ENCODE results near the gene NACC2.

NACC2 gene

DNA sequence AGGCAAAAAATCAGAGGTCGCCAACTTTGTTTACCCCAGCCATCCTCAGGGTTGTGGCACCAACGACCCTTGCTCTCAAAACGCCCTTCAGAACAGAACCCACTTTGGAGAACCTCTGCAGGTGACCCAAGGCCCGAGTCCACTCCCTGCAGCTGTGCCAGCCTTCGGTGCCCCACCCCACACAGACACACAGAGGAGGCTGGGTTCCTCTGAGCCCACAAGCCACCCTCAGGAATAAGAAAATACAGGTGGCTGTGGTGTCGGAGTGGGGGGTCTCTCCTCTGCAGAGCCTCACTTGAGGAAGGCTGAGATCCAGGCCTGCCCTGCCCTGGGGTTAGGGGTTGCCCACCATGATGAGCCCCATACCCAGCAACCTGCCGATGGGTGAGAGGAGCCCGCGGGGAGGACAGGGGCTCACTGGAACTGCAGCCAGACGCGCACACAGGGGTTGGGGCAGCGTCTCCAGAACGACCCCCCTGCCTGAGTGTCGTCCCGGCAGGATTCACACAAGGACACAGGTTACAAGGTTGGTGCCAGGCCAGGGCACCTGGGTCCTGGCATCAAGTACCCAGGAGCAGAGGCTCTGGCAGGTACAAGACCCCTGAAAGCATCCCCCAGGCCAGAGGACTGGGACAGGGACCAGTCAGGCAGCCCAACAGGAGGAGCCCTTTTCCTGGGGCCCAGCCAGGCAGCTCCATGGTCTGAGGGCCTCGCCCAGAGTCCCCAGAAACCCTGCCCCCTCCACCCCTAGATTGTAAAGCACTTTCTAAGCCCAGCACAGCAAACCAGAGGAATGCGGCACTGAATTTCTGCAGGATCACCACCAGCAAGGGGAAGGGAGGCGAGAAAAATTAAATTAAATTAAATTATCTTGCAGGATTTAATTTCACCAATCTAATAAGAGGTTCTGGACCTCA lies 40.0 kb downstream of the NACC2 start:
- DNase-seq = no peak

- DNase-seq = no peak
These were observed 40.9 kb downstream of the NACC2 start for GRCh38 chr9:136054146-136054545.

- no peak for DNase-seq
These were observed 41.3 kb downstream of the NACC2 start for GRCh38 chr9:136053757-136054142.

GRCh38 chr9:136052991-136053756 lies 41.9 kb downstream of the NACC2 start:
- DNase-seq = no peak

DNA sequence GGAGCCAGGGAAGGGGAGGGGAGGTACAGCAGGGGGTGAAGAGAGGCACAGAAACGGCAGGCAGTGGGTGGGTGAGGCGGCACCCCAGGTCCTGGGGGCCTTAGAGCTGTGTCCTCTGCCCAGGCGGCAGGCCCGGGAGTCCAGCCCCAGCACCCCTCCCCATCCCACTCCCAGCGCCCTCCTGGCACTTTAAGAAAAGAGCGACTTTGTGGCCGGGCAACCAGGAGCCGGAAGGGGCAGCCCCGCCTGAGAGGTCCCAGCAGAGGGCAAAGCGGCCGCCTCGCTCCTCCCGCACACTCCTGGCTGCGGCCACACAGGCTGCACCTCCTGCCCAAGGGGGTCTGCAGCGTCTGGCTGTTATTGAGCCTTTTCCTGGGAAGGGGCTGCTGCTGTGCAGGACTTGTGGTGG lies 42.6 kb downstream of the NACC2 start:
- no peak for DNase-seq

DNA sequence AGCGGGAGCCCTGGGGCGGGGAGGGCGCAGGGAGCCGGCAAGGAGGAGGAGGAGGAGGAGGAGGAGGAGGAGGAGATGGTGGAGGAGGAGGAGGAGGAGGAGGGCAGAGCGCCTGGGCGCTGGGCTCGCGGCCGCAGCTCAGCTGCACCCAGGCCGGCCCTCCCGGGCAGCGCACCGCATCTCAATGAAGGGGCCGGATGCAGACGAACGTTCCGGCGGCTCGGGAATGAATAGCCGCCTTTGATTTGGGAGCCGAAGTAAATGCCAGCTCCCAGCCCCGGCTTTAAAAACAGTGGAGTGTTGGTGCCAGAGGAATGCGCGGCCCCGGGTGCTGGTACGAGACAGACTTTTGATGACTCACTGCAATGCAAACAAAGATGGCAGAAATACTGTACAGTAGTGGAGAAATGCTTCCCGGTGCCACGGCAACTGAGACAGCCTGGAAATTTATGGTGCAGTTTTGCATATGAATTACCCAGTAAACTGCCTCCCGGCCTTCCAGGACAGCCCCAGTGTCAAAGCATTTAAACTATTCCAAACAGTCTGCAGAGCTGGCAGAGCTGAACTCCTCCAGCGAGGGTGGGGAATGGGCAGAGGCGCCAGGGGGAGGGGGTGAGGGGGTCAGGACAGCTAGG lies 43.1 kb downstream of the NACC2 start:
- DNase-seq = peak; percentile 20

DNA sequence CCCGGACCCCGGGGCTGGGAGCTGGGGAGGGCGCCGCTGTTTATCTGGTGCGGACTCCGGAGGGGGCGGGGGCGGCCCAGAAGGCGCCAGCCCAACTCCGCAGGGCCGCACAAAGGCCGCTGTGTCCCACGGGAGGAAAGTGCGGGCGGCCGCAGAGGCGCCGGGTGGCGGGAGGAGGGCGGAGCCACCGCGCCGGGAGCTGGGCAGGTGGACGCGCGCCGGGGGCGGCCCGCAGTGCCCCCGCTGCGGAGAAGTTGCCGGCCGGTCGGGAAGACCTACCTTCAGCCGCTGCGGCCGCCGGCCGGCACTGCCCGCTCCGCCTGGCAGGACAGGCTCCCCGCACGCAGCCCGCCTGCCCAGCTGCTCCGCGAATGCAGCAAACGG lies 43.6 kb downstream of the NACC2 start:
- DNase-seq = no peak

DNA sequence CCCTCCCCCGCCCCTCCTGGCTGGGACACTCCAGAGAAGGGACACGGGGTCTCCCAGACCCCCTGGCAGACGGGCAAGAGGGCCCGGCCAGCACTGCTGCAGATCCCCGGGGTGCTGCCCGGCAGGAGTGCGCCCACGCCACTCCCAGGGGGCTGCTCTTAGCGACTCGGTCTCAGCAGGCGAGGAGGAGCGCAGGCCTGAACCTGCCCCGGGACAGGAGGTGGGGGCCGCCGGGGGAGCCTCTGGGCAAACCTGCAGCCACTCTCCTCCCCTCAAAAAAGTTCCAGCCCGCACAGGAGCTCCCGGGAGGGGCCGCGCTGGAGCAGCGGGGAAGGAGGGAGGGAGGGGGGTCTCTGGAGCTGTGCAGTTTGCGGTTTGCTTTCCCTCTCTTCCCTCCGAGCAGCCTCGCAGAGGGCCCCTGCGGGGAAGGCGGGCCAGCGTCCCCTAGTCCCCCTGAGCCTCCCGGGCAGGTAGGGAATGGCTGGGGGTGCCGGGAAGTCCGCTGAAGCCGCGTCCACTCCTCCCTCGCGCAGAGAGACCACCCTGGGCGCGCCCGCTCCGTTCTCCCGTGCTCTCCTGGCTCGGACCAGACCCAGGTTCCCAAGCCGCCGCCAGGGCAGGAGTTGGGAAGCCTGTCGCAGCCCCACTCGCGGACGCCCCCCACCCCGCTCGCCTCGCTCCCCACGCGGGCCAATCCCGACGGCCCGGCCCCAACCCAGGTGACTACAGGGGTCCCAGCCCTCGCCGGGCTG lies 44.2 kb downstream of the NACC2 start:
- no peak for DNase-seq

DNA sequence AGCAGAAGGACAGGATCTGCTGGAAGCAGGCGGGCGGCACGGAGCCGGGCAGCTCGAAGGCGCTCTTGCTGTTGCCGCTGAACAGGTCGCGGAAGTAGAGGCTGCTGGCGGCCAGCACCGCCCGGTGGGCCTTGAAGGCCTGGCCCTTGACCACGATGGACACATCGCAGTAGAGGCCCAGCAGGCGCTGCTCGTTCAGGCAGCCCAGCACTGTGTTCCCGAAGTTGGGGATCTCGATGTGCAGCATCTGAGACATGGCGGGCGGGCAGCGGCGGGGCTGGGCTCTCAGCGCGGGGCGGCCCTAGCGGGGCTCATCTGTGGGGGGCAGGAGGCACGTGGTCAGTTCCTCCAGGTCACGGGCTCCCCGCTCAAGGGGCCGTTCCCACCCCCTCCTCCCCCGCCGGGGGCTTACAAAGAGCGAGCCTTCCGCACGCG lies 44.8 kb downstream of the NACC2 start:
- DNase-seq = no peak

GRCh38 chr9:136049491-136050265 lies 45.4 kb downstream of the NACC2 start:
- no peak for DNase-seq

DNA sequence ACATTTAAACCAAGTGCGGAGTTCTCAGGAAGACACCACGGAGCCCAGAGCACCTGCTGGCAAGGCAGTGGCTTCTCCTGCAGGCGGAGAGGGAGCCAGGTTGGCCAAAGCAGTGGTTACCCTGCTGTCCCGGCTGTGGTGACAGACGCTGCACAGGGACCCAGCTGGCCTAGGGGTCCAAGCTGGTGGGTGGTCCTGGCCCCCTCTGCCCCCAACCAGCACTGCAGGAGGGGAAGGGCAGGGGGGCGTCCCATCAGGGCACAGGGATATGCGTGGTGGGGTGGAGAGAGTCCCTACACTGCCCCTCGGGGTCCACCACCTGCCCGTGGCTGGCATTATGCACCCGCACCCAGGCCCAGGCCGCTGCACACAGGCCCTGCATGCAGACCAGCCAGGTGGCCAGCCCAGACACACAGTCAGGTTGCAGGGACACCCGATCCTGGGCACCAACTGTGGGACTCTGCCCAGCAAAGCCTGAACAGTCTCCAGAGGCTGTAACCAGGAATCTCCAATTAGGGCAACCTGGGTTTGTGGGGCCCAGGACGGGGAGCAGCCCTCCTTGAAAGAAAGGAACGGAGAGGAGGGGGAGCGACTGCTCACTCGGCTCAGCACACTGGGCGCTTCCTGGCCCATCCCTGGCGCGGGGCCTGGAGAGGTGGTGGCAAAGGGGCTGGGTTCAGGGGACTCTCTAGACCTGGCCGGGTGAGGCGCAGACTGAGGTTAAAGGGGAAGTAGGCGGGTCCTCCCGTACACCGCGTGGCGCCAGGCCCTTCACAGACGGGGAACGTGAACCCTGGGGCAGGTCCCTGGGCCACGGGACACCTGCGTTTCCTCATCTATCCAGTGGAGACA lies 46.3 kb downstream of the NACC2 start:
- no peak for DNase-seq

DNA sequence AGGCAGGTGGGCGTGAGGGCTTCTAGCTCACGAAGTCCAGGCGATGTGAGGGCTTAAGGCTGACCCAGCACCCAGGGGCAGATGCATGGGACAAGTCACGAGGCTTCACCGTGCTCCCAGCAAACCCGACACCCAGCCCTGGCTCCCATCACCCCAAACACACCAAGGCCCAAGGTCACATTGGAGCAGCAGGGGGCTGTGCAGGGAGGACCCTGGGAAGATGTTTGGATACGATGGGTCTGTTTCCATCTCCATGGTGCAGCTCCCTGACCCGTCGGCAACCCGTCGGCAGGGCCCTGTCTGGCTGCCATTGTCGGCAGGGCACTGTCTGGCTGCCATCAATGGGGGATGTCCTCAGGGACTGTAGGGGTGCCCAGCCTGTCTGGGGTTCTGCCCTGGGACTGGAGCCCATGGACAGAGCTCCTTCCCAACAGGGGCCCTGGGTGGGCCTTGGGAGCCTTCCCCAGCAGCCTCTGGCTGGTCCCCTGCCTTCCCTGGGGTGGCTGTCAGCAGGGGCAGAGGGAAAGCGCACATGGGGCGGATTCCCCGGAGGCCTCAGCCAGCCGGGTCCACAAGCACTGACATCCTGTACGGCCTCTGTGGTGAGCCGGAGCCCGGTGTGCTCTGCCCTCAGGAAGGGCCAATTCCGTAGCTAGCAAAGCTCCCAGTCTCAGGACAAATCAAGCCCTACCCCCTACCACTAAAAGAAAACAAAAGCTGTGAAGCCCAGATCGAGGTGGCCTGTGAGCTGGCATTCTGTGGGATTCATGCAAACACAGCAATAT lies 47.1 kb downstream of the NACC2 start:
- DNase-seq = no peak

DNA sequence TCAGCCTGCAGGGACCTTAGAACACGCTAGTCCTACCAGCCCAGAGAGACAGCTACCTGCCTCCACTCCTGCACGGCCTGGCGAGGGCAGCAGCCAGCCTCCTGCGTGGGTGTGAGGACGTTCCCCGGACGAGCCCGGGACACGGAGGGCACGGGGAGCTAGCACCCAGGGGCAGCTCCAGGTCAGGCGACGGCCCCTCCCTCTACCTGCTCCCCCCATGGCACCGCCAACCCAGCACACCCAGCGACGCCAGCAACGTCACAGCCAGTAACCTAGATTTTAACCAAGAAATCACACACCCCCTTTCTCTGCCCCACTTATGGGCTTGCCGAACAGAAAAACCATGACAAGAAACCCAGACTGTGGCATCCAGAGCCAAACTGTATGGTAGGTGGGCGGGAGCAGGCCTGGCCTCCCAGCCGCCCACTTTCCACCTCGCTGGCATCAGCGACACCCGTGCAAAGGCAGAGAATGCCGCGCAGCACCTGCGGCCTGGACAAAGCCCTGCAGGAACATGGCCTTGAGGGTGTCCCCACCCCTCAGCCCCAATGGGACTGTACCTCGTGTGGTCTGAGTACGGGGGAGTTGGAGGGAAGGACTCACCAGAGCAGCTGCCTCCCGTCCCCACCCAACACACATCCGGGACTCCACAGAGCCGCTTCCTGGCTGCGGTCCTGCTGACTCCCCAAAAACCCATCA lies 47.9 kb downstream of the NACC2 start:
- no peak for DNase-seq

DNA sequence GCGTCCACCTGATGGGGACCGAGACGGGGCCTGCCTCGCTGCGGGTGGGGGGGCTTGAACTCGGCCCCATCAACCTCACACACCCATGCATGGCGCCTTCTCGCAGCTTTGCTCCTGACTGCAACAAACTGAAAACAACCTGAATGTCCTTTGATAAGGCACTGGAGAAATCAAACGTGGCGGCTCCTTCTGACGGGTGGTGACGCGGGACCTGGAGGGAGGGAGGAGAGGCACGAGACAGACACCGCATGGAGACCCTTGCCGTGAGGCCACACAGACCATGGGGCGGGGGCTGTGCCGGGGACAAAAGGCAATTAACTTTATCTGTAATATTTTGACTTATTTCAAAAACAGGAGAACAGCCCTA lies 48.6 kb downstream of the NACC2 start:
- DNase-seq = no peak

DNA sequence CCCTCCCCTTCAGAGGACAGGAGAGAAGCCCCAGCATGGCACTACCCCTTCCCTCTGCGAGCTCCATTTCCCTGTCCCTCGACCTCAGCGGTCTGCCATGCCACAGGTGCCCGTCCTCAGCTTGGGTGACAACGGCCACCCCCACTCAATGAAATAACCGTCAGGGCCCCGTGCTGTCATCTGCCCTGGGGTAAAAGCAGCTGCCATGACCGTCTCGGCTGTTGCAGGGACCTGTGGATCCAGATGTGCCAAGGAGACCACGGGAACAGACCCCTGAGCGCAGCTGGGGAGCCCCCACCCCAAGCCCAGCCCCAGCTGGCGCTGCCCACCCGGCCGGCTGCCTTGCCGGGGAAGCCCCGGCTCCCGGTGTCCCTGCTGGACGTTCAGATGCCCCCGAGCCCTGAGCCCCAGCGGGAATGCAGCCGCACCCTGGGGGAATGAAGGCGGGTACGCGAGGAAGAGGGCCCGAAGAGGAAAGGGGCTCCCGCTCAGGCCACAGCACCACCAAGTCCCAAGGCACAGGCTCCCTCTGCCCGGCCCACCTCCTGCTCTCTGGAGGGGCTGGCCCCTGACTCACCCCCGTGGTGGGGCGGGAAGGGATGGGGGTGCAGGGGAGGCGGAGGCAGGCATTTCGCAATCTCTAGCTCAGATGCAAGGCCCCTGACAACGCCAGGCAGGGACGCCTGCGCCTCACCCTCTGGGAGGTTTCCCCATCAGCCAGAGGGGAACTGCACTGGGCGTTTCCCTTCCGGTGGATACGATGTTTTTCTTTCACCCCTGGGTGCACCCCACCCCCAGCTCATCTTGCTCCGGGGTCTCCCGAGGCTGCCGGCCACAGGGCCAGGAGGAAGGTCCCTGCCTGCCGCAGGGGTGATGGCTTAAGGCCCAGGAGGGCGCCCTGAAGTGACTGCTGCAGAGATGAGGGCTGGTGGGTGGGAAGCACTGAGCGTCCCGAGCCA lies 49.2 kb downstream of the NACC2 start:
- no peak for DNase-seq

GRCh38 chr9:136044971-136045594 lies 50.0 kb downstream of the NACC2 start:
- DNase-seq = no peak

GRCh38 chr9:136044207-136044970 lies 50.7 kb downstream of the NACC2 start:
- no peak for DNase-seq
